Lung (tissue), 12 donors: ENCODE data around the gene ZNF436. TPM values are rescaled to one million over a fixed set of nuclear protein-coding genes. Genes with fewer than 3 reads are reported as not detected.

Experiments
- ATAC-seq: fragments of 200-7000 bp; cut with Tn5 transposase; one replicate; pipeline ENCODE4 v1.9.1; 2020; ENCODE audit warnings: moderate number of reproducible peaks; ENCODE audit not compliant: insufficient read depth, low FRiP score
- DNase-seq, 3 donors: peaks; one replicate each; pipeline ENCODE4 v3.0.0-alpha.2; 2013 to 2017
- H3K27ac ChIP-seq, 2 donors: one replicate each; pipeline ENCODE4 v1.5.1; 2013; ENCODE audit warnings: mild to moderate bottlenecking in 2 of 2, moderate library complexity in 2 of 2, control low read depth in 1 of 2, inconsistent platforms in 1 of 2, low read depth in 1 of 2, low read length in 1 of 2
- H3K27me3 ChIP-seq, 3 donors: one replicate each; pipeline ENCODE4 v1.5.1; 2013; ENCODE audit warnings: low read length in 2 of 3; ENCODE audit not compliant: control insufficient read depth in 3 of 3, insufficient read depth in 3 of 3
- H3K36me3 ChIP-seq, 4 donors: one replicate each; pipeline ENCODE4 v1.5.1; 2013; ENCODE audit warnings: low read length in 4 of 4, mild to moderate bottlenecking in 1 of 4, moderate library complexity in 1 of 4; ENCODE audit not compliant: control insufficient read depth in 4 of 4, insufficient read depth in 4 of 4
- H3K4me1 ChIP-seq, 5 donors: one replicate each; pipeline ENCODE4 v1.5.1; 2013; ENCODE audit warnings: low read length in 5 of 5, mild to moderate bottlenecking in 2 of 5, moderate library complexity in 1 of 5; ENCODE audit not compliant: control insufficient read depth in 5 of 5, insufficient read depth in 5 of 5
- H3K4me3 ChIP-seq: one replicate; pipeline ENCODE4 v1.5.1; 2013; ENCODE audit warnings: mild to moderate bottlenecking, control low read depth, moderate library complexity
- H3K9ac ChIP-seq, 2 donors: one replicate each; pipeline ENCODE4 v1.5.1; 2013; ENCODE audit warnings: low read length in 2 of 2, control low read depth in 1 of 2; ENCODE audit not compliant: insufficient read depth in 1 of 2
- H3K9me3 ChIP-seq, 4 donors: one replicate each; pipeline ENCODE4 v1.5.1; 2013; ENCODE audit warnings: low read length in 3 of 4, mild to moderate bottlenecking in 1 of 4, moderate library complexity in 1 of 4; ENCODE audit not compliant: control insufficient read depth in 4 of 4, insufficient read depth in 3 of 4
- CTCF ChIP-seq: IDR thresholded peaks from 2 replicates; pipeline ENCODE4 v1.5.1; 2012; ENCODE audit warnings: mild to moderate bottlenecking; ENCODE audit errors: control extremely low read depth, extremely low read depth
- WGBS, 2 donors: extraction: QIAGEN DNeasy Blood & Tissue Kit; methylation state at CpG; one replicate each; pipeline ENCODE4 v1.1.7; 2013; 5-methylcytosine and 5-hydroxymethylcytosine counted together
- polyA plus RNA-seq, 2 donors: library from polyadenylated mRNA; stranded (reverse); fragments of 200-250 nt; gene quantifications; one replicate each; pipeline ENCODE4 v1.2.1, GENCODE V29; 2013
- total RNA-seq, 2 donors: library from RNA; depleted of rRNA in 1 of 2; stranded (reverse); fragments of >200 nt in 1 of 2; gene quantifications; one replicate each; pipeline ENCODE4 v1.2.1, GENCODE V29; 2014 to 2021
- donor health status: control.
- donor health status: control.
- donor health status: Bipolar disorder and iron deficiency.
- donor health status: healthy.
- donor health status: DM: yes; HTN: yes; CAD: no.

ZNF436 gene
- total and polyA plus RNA-seq, 4 donors = 2.1 to 30.9 (median 6.6) TPM

- Histone ChIP-seq H3K9me3 (peaks cover 14 to 28% (median 19%) of the 10 kb centered on the region in 4 donors), H3K27ac (no peak overlapping the region), H3K27me3 (no peaks in the 10 kb centered on the region), H3K4me1 (peaks cover 9 to 23% (median 15%) of the 10 kb centered on the region in 5 donors), H3K4me3 (no peak overlapping the region), H3K36me3 (peaks cover 12 to 59% (median 36%) of the 10 kb centered on the region in 4 donors), H3K9ac (no peak overlapping the region)
- ATAC-seq (no peak), DNase-seq (no peak)
- WGBS, 2 donors = 80 to 90% methylated on average over 5 of the region's 5 CpGs
- TF ChIP-seq CTCF = no peak
Observed at GRCh38 chr1:23366598-23366997, 3.0 kb downstream of the ZNF436 start.

- Histone ChIP-seq H3K9me3 (peaks cover 17 to 32% (median 23%) of the 10 kb centered on the region in 4 donors), H3K36me3 (peaks cover 12 to 63% (median 40%) of the 10 kb centered on the region in 4 donors), H3K4me1 (peaks cover 8 to 19% (median 12%) of the 10 kb centered on the region in 5 donors), H3K9ac (no peak overlapping the region), H3K4me3 (no peak overlapping the region), H3K27ac (no peak overlapping the region), H3K27me3 (no peaks in the 10 kb centered on the region)
- DNase-seq (no peak), ATAC-seq (no peak)
- no peak for TF ChIP-seq CTCF
- 90 to 91% methylated on average over 2 of the region's 2 CpGs for WGBS, 2 donors
Observed at GRCh38 chr1:23366146-23366545, 3.5 kb downstream of the ZNF436 start.

GRCh38 chr1:23362218-23362713 lies 7.4 kb downstream of the ZNF436 start:
- WGBS, 2 donors = 97 to 98% methylated on average over 13 of the region's 13 CpGs
- H3K4me3 ChIP-seq = no peak overlapping the region

More at GRCh38 chr1:23362218-23362713, 7.4 kb downstream of the ZNF436 start:
- DNase-seq (no peak), ATAC-seq (no peak)
- no peaks in the 10 kb centered on the region for H3K27me3 ChIP-seq
- peaks cover 15 to 74% (median 57%) of the 10 kb centered on the region in 4 donors for H3K36me3 ChIP-seq
- peaks cover 21 to 43% (median 32%) of the 10 kb centered on the region in 4 donors for H3K9me3 ChIP-seq
- H3K9ac ChIP-seq = no peak overlapping the region
- H3K4me1 ChIP-seq = peaks cover 0 to 2% (median 0%) of the 10 kb centered on the region in 5 donors
- H3K27ac ChIP-seq = no peak overlapping the region
- no peak for TF ChIP-seq CTCF
